ENCODE measurements around the gene DAPK1. TPM values are rescaled to one million over a fixed set of nuclear protein-coding genes. Genes with fewer than 3 reads are reported as not detected.

The DAPK1 gene
- total RNA-seq, 1 donor from 2014 or later, result 24.6 TPM

DNA sequence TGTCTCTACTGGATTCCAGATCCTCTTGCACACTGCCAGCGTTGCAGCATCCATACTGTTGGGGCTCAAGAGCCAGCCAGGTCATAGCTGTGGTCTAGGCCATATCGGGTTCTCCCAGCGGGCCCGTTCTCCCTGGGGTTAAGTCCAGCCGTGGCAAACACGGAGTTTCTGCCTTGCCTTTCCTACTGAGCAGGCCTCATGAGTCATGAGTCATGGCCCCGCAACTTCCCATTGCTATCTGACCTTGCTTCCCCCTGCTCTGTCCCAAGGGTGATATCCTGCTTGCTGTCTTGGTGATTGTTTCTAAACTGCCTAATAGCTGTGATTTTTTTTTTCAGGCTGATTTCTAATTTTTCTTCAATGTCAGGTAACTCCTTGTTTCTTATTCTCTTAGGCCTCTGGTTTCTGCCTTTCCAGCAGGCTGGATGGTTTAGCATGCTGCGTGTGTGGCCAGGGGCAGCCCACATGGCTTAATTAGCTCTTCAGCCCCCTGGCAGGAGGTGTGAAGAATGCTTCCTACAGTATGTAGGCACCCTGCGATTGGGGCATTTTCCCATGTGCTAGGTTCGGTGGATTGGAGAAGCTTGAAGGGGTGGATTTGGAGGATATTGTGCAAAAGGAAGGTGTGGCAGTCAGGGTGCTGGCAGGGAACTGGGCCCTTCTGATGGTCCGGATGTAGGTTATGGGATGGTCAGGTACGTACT lies 18.7 kb downstream of the DAPK1 start:
- no peak for DNase-seq (ENCODE audit: extremely low spot score in 2 of 2)
- H3K4me1 ChIP-seq, result peaks cover 29% of the 10 kb centered on the region
- no peaks in the 10 kb centered on the region for H3K27me3 ChIP-seq
- H3K36me3 ChIP-seq, result no peaks in the 10 kb centered on the region
- no peak for TF ChIP-seq POLR2AphosphoS5 (IDR thresholded peaks at IDR 0.05; ENCODE audit: insufficient read depth in 1 of 2, low read depth in 1 of 2)
- TF ChIP-seq, protein P1, sequence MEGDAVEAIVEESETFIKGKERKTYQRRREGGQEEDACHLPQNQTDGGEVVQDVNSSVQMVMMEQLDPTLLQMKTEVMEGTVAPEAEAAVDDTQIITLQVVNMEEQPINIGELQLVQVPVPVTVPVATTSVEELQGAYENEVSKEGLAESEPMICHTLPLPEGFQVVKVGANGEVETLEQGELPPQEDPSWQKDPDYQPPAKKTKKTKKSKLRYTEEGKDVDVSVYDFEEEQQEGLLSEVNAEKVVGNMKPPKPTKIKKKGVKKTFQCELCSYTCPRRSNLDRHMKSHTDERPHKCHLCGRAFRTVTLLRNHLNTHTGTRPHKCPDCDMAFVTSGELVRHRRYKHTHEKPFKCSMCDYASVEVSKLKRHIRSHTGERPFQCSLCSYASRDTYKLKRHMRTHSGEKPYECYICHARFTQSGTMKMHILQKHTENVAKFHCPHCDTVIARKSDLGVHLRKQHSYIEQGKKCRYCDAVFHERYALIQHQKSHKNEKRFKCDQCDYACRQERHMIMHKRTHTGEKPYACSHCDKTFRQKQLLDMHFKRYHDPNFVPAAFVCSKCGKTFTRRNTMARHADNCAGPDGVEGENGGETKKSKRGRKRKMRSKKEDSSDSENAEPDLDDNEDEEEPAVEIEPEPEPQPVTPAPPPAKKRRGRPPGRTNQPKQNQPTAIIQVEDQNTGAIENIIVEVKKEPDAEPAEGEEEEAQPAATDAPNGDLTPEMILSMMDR (IDR thresholded peaks at IDR 0.05), result no peak
- no peak for TF ChIP-seq POLR2A (IDR thresholded peaks at IDR 0.05)
- intact Hi-C loops (cut with DNase I), result no loop called here
- H3K27ac ChIP-seq, result no peak overlapping the region
- H3K4me3 ChIP-seq, result no peak overlapping the region
- H3K9me3 ChIP-seq, result no peaks in the 10 kb centered on the region

DNA sequence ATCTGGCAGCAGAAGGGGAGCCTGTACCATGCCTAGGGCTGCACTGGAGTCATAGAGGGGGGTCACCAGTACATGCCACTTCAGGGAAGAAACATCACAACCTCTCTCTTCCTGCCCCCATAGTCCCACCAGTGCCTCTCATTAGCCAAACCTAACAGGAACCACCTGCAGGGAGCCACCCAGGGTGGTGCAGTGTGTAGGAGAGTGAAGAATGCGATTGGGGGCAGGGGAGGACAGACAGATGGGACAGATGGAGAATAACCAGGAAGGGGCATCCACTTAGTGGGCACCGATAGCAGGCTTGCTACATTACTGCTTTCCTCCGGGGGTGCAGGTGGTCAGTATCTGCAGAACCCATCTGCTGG lies 19.2 kb downstream of the DAPK1 start:
- intact Hi-C loops (cut with DNase I), result no loop called here
- DNase-seq (ENCODE audit: extremely low spot score in 2 of 2), result no peak
- H3K4me1 ChIP-seq, result peaks cover 29% of the 10 kb centered on the region
- H3K27me3 ChIP-seq, result no peaks in the 10 kb centered on the region
- no peaks in the 10 kb centered on the region for H3K9me3 ChIP-seq
- H3K27ac ChIP-seq, result no peak overlapping the region
- no peak overlapping the region for H3K4me3 ChIP-seq
- no peak for TF ChIP-seq POLR2AphosphoS5 (IDR thresholded peaks at IDR 0.05; ENCODE audit: insufficient read depth in 1 of 2, low read depth in 1 of 2)
- TF ChIP-seq, protein P1 (IDR thresholded peaks at IDR 0.05), result no peak
- no peaks in the 10 kb centered on the region for H3K36me3 ChIP-seq

DNA sequence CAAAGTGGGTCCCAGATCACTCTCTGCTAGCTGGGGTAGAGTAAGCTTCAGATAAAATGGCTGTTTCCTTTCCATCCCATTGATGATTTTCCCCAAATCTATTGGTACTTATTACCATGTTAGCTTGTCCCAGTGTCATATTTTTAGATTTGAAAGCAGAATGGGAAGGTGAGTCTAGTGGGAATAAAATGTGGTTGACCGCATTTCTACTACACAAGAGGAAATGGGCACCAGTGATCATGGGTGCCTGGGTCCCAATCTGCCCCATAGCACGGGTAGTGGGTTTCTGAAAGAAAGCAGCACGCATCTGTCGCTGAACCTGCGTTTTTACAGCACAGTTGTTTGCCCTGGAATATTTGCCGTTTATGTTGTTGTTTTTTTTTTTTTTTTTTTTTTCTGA lies 20.1 kb downstream of the DAPK1 start:
- DNase-seq (ENCODE audit: extremely low spot score in 2 of 2), result no peak
- Histone ChIP-seq H3K36me3 (no peaks in the 10 kb centered on the region), H3K27me3 (no peaks in the 10 kb centered on the region), H3K27ac (no peak overlapping the region), H3K4me1 (peaks cover 29% of the 10 kb centered on the region), H3K9me3 (no peaks in the 10 kb centered on the region), H3K4me3 (no peak overlapping the region)
- intact Hi-C loops (cut with DNase I), result no loop called here
- TF ChIP-seq, protein P1 (IDR thresholded peaks at IDR 0.05), result no peak
- TF ChIP-seq POLR2AphosphoS5 (IDR thresholded peaks at IDR 0.05; ENCODE audit: insufficient read depth in 1 of 2, low read depth in 1 of 2) (no peak), POLR2A (IDR thresholded peaks at IDR 0.05) (no peak)

DNA sequence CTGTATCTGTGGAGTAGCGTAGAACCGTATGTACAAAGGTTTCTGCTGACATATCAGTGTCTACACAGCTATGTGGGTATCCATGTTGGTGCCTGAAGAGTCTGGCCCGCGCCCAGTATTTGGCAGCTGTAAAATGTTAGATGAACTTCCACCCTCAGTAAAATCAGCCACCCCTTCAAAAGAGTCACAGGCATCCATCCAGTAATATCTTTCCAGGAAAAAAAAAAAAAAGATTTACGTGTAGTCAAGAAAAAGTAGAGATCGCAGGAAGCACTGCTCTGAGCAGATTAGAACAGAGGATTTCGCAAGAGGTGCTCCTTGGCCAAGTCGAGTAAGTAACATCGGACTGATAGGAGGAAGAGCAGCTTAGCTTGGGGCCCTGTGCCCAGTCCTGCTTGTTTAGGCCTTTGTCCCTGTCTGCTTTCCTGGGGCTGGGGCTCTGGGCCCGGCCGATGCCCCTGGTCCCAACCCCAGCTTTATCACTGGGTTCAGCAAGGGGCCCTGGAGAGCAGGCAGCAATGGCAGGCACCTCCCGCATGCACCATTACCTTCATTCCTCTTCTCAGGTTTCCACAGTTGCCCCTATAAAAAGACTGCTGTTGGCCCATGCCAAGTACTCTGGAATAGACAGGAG lies 21.2 kb downstream of the DAPK1 start:
- no peaks in the 10 kb centered on the region for H3K27me3 ChIP-seq
- no peaks in the 10 kb centered on the region for H3K9me3 ChIP-seq
- H3K4me1 ChIP-seq, result peaks cover 29% of the 10 kb centered on the region
- DNase-seq (ENCODE audit: extremely low spot score in 2 of 2), result no peak
- no peak overlapping the region for H3K27ac ChIP-seq
- H3K36me3 ChIP-seq, result no peaks in the 10 kb centered on the region
- TF ChIP-seq, protein P1 (IDR thresholded peaks at IDR 0.05), result no peak
- TF ChIP-seq POLR2A (IDR thresholded peaks at IDR 0.05), result no peak
- peak in 1 of 2 donors; percentile 70 for TF ChIP-seq POLR2AphosphoS5 (IDR thresholded peaks at IDR 0.05; ENCODE audit: insufficient read depth in 1 of 2, low read depth in 1 of 2)
- H3K4me3 ChIP-seq, result no peak overlapping the region
- intact Hi-C loops (cut with DNase I), result no loop called here

DNA sequence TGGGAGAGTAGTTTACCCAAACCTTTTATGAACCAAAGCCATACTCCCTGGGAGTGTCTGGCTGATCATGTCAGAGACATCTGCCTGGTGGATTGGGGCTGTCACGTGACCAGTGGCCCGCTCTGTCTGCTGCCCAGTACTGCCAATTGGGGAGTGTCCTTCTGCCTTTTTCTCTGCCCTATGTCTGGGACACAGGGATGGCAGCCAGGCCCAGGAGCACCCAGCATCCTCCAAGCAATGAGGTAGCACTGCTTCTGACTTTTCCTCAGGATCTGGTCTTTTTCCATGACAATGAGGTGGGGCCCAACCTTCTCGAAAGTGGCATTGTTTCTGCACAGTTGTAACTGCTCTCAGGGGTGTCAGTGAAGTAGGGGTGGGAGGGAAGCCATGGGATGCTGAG lies 21.8 kb downstream of the DAPK1 start:
- TF ChIP-seq, protein P1 (IDR thresholded peaks at IDR 0.05), result no peak
- TF ChIP-seq POLR2A (IDR thresholded peaks at IDR 0.05) (no peak), POLR2AphosphoS5 (IDR thresholded peaks at IDR 0.05; ENCODE audit: insufficient read depth in 1 of 2, low read depth in 1 of 2) (no peak)
- H3K27ac ChIP-seq, result no peak overlapping the region
- peaks cover 29% of the 10 kb centered on the region for H3K4me1 ChIP-seq
- no peak for DNase-seq (ENCODE audit: extremely low spot score in 2 of 2)
- no peaks in the 10 kb centered on the region for H3K36me3 ChIP-seq
- no peaks in the 10 kb centered on the region for H3K27me3 ChIP-seq
- no peak overlapping the region for H3K4me3 ChIP-seq
- intact Hi-C loops (cut with DNase I), result no loop called here
- H3K9me3 ChIP-seq, result no peaks in the 10 kb centered on the region

Data from vagina (tissue), 2 donors.